GM12878 (cell line): ENCODE measurements around the gene NCBP3.

Experiments used
- POLR2A ChIP-seq: IDR thresholded peaks from 2 replicates; pipeline ENCODE4 v1.6.1; 2011; ENCODE audit warnings: low read depth, mild to moderate bottlenecking, low read length
- POLR2AphosphoS5 ChIP-seq: IDR thresholded peaks from 2 replicates; pipeline ENCODE4 v1.6.1; 2011; ENCODE audit warnings: mild to moderate bottlenecking, low read length, inconsistent platforms
- TBL1XR1 ChIP-seq: IDR thresholded peaks from 2 replicates; pipeline ENCODE4 v1.6.1; 2012; ENCODE audit warnings: low read depth, low read length, improper control_type of control experiment
- ZNF24 ChIP-seq: fragments of 450-650 bp; IDR thresholded peaks from 2 replicates; pipeline ENCODE4 v1.6.1; 2017; ENCODE audit warnings: antibody characterized with exemption, mild to moderate bottlenecking

- TF ChIP-seq TBL1XR1 (no peak), ZNF24 (no peak), POLR2AphosphoS5 (no peak), POLR2A (no peak)
Measured at GRCh38 chr17:3866276-3866675, 20.2 kb upstream of the NCBP3 start.
